ENCODE measurements around the gene MARK1. TPM values are rescaled to one million over a fixed set of nuclear protein-coding genes. Genes with fewer than 3 reads are reported as not detected.

Gene MARK1
- total RNA-seq, 4 donors from 2014 or later: 11.1 to 12.9 (median 11.9) TPM

GRCh38 chr1:220544901-220545303, 17.0 kb downstream of the MARK1 start:
- no peak overlapping the region for H3K4me3 ChIP-seq

GRCh38 chr1:220550811-220551399, 23.0 kb downstream of the MARK1 start:
- WGBS, 2 donors: 51 to 54% methylated on average over 6 of the region's 6 CpGs
- H3K27ac ChIP-seq: no peak overlapping the region
- no peaks in the 10 kb centered on the region for H3K9me3 ChIP-seq
- H3K4me1 ChIP-seq: peaks cover 0 to 3% (median 0%) of the 10 kb centered on the region in 4 donors
- DNase-seq (ENCODE audit: low spot score in 2 of 2): no peak
- no peak overlapping the region for H3K4me3 ChIP-seq
- H3K36me3 ChIP-seq: no peaks in the 10 kb centered on the region
- no peak for TF ChIP-seq POLR2A (IDR thresholded peaks at IDR 0.05)
- TF ChIP-seq EP300 (IDR thresholded peaks at IDR 0.05): no peak
- TF ChIP-seq CTCF (IDR thresholded peaks at IDR 0.05): no peak
- H3K27me3 ChIP-seq: no peaks in the 10 kb centered on the region

More at GRCh38 chr1:220544901-220545303, 17.0 kb downstream of the MARK1 start:
- no peaks in the 10 kb centered on the region for H3K9me3 ChIP-seq
- H3K27me3 ChIP-seq: no peaks in the 10 kb centered on the region
- DNase-seq (ENCODE audit: low spot score in 2 of 2): no peak
- H3K4me1 ChIP-seq: peaks cover 0 to 4% (median 0%) of the 10 kb centered on the region in 4 donors
- H3K27ac ChIP-seq: no peak overlapping the region
- no peak for TF ChIP-seq EP300 (IDR thresholded peaks at IDR 0.05)
- no peak for TF ChIP-seq POLR2A (IDR thresholded peaks at IDR 0.05)
- 90 to 95% methylated on average over 3 of the region's 3 CpGs for WGBS, 2 donors
- no peaks in the 10 kb centered on the region for H3K36me3 ChIP-seq

GRCh38 chr1:220551718-220552117, 23.8 kb downstream of the MARK1 start:
- H3K27me3 ChIP-seq: no peaks in the 10 kb centered on the region
- DNase-seq (ENCODE audit: low spot score in 2 of 2): no peak
- no peak overlapping the region for H3K4me3 ChIP-seq
- no peaks in the 10 kb centered on the region for H3K9me3 ChIP-seq
- WGBS, 2 donors: 89 to 97% methylated on average over 2 of the region's 2 CpGs
- H3K4me1 ChIP-seq: peaks cover 0 to 3% (median 0%) of the 10 kb centered on the region in 4 donors
- H3K27ac ChIP-seq: no peak overlapping the region
- TF ChIP-seq CTCF (IDR thresholded peaks at IDR 0.05) (no peak), EP300 (IDR thresholded peaks at IDR 0.05) (no peak), POLR2A (IDR thresholded peaks at IDR 0.05) (no peak)
- no peaks in the 10 kb centered on the region for H3K36me3 ChIP-seq

- 94% methylated on average over 1 of the region's 1 CpG for WGBS, 2 donors
- H3K27me3 ChIP-seq: no peaks in the 10 kb centered on the region
- H3K4me3 ChIP-seq: no peak overlapping the region
- H3K9me3 ChIP-seq: no peaks in the 10 kb centered on the region
- peaks cover 0 to 3% (median 0%) of the 10 kb centered on the region in 4 donors for H3K4me1 ChIP-seq
- DNase-seq (ENCODE audit: low spot score in 2 of 2): no peak
- H3K36me3 ChIP-seq: no peaks in the 10 kb centered on the region
- no peak overlapping the region for H3K27ac ChIP-seq
- no peak for TF ChIP-seq CTCF (IDR thresholded peaks at IDR 0.05)
- TF ChIP-seq POLR2A (IDR thresholded peaks at IDR 0.05): no peak
- no peak for TF ChIP-seq EP300 (IDR thresholded peaks at IDR 0.05)
These were observed 24.8 kb downstream of the MARK1 start for GRCh38 chr1:220552672-220553260.

- no peak for TF ChIP-seq EP300 (IDR thresholded peaks at IDR 0.05)
- TF ChIP-seq CTCF (IDR thresholded peaks at IDR 0.05): no peak
- no peak for TF ChIP-seq POLR2A (IDR thresholded peaks at IDR 0.05)
- H3K4me1 ChIP-seq: no peaks in the 10 kb centered on the region
- H3K36me3 ChIP-seq: no peaks in the 10 kb centered on the region
- H3K9me3 ChIP-seq: no peaks in the 10 kb centered on the region
- H3K27me3 ChIP-seq: no peaks in the 10 kb centered on the region
- DNase-seq (ENCODE audit: low spot score in 2 of 2): no peak
- H3K27ac ChIP-seq: no peak overlapping the region
- no peak overlapping the region for H3K4me3 ChIP-seq
These were observed 28.7 kb downstream of the MARK1 start for GRCh38 chr1:220556641-220557040.

Measured in tibial nerve (tissue), 4 donors.